NOMO-1 treated with DMSO at 0.1 percent for 48 hours (cell line): ENCODE data around the gene BHLHE41.

ENCODE experiments used
- DNase-seq: peaks from one replicate; lab custom pipeline; 2025; ENCODE audit not compliant: unreplicated experiment; lab: John Stamatoyannopoulos, UW

The BHLHE41 gene

DNA sequence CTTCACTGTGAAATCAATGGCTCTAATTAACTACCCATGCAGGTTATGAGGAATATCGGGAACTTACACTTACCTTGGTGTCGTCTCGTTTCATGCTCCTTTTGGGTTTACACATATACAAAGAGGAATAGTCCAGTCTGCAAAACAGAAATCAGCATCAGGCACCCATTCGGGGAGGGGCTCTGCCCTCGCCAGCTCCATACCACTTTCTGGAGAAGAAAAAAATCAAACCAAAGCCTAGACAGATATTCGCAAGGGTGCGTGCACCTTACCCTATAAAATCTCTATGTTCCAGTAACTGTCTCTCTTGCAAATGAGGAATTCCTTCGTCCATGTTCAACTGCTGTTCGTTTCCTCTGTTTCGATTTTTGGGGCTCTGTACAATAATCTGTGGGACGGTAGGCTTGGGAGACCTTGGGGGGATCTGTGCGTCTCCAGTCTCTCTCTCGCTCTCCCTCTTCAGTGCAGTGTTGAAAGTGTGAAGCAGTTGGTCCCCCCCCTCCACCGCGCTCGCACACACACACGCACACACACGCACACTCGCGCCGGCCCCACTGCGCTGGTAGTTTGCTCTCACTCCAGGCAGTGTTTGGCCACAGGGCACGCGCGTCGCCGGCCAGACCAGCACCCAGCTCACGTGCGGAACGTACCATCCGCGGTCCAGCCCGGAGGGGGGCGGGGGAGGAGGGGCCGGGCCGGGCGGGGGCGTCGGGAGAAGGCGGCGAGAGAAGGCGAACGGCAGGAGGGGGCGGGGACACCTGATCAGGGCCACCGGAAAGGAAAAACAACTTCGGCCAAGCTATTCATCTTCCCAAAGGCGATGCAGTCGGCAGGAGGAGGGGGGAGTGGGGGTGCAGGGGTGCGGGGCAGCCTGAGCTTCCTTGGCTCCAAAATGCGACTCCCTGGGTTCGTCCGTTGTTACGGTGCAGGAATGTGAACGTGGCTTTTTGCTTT, at the start of gene BHLHE41:
Gene BHLHE41 (minus strand): TSS at position 592 of the 954 bp plus-strand sequence. CDS start 258 bp downstream, at position 334.
- DNase-seq: no peak

- DNase-seq: no peak
Observed at GRCh38 chr12:26172946-26173552, 48.2 kb upstream of the BHLHE41 start.

DNA sequence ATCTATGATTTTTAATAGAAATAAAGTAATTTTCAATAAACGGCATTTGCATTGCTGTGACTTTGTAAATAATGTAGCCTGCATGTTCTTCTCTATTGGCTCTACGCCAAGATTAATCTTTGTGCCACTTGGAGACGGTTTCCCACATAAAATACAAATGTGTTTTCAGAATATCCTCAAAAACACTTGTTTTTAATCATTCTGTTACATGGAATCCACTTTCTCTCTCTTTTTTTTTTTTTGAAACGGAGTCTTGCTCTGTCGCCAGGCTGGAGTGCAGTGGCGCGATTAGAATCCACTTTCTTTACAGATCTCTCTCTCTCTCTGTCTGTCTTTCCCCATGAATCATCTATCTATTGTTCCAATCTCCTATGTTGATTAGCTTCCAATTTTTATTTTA, 47.7 kb upstream of the BHLHE41 start:
- DNase-seq: no peak

DNA sequence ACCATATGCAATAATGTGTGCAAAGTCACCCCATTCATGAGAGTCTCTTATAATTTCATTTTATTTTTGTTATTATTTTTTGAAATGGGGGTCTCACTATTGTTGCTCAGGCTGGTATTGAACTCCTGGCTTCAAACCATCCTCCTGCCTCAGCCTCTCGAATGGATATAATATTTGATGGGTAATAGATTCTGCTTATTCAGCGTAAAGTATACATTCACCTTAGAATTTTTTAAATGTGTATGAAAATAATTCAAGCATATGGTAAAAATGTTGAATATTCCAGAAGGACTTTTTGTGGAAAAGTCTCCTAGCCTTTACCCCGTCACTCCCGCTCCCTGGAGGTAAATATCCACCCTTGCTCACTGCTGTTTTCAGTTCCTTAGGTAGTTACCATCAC, 47.2 kb upstream of the BHLHE41 start:
- DNase-seq: no peak

DNA sequence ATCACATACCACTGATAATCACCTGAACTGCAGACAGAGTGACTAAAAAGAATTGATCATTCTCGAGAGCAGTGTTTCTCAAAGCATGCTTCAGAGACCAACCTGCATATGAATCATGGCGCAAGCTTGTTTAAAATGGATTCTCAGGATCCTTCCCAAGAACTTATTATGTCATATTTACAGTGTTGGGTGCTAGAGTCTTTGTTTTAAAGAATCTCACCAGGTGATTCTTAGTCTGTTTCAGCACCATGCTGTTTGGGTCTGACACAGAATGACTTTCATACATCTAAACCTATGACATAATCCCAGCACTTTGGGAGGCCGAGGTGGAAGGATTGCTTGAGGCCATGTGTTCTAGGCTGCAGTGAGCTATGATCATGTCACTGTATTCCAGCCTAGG, 39.3 kb upstream of the BHLHE41 start:
- DNase-seq: no peak

DNA sequence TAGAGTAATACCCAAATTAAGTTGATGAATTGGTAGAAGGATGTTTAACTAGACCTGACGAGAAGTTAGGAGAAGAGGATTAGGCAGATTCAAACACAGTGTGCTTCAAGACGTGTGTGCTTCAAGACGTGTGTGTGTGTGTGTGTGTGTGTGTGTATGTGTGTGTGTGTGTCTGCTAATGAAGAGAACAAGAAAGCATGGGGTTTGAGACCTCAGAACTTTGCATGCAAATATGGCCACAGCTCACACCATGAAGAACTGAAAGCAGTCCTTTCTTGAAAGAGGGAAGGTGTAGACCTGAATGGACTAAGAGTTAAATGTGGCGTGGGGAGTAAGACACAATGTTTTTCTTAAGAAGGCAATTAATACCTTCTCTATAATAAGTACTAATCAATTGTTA, 38.1 kb upstream of the BHLHE41 start:
- no peak for DNase-seq

- DNase-seq: no peak
Observed at GRCh38 chr12:26162174-26162573, 37.3 kb upstream of the BHLHE41 start.

GRCh38 chr12:26158078-26158764, 33.4 kb upstream of the BHLHE41 start:
- no peak for DNase-seq

GRCh38 chr12:26157001-26157400, 32.2 kb upstream of the BHLHE41 start:
- DNase-seq: no peak

DNA sequence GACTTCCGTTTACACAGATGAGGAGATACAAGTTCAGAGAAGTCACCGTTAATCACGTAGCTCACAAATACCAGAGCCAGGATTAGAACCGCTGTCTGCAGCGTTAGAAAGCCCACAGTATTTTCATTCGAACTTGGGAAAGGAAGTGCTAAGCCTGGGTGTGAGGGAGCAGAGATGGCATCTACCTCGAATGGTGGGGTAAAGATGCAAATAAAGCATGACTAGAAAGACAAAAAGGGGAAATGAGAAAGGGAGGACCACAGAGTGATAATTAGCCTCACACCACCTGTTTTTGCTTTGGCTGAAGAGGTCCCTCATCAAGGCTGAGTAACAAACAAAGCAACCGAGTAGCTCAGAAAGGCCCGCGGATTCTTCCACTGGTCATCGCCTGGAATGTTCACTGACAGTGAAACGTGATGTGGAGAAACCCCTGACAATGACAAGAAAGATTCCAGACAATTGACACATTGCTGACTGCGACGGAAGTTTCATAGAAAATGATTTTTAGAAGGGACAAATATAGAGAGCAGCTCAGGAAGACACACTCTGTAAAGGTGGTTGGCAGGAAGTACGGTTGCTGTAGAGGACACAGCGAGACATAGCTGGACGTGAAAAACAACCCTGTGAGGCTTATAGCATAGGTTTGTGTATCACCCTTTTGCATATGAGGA, 31.5 kb upstream of the BHLHE41 start:
- DNase-seq: peak; percentile 73

DNA sequence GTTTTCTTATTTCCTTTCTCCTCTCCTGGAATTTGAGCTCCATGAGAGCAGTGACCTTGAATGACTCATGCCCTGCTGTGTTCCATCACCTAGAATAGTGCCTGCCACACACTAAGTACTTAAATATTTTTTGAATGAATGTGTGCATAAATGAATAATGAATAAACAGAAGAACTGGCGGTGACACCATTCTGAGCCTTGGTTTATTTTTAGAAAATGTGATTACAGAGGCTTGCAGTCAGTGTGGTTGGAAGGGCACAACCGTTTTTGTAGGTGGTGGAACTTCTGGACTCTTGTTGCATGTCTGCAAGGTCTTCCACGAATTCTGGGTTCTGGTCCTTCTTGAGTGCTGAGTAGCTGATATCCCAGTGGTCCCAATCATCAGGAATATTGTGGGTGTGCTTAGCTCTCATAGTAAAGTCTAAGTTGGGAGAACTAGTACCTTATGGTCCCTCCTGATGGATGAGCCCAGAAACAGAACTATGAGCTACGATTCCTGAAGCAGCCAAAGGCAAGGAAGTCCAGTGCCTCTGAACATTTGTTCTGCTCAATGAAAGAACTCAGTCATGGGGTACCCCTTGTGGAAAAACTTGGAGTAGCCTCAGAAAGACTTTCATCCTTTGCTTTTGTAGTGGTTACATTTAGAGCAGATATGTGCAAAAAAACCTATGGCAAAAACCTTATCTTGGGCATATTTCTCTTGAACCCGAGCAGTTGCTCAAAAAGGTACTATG, 28.8 kb upstream of the BHLHE41 start:
- DNase-seq: no peak

GRCh38 chr12:26152507-26153102, 27.8 kb upstream of the BHLHE41 start:
- DNase-seq: no peak

DNA sequence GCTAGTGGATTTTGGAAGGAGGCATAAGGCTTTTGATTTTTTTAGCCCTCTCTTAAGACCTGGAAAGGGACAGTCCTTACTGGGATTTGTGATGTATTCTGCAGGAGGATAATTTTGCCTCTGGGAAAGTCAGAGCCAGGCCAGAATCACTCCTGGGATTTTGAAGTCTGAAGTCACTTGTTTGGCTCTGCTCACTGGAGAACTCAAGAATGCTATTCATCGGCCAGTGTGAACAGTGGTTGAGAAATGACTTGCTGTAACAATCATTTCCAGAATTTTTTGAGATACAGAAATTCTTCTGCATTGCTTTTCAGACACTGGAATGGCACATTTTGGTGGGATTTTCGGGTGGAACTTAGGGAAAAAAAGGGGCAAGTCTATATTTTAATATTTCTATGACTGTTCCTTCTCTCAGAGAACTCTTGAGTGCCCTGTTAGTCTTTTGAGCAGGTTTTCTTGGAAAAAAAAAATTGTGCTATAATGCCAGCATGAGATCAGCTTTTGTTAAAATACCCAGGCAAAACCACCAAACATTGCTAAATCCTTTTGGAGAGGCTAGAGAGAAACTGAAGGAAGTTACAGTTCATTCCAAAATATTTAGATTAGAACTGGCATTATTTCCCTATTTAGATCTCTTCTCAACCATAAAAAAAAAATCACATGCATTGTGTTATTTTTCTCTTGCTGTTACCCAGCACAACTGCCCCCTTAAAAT, 26.1 kb upstream of the BHLHE41 start:
- DNase-seq: no peak

GRCh38 chr12:26149968-26150500, 25.2 kb upstream of the BHLHE41 start:
- DNase-seq: peak; percentile 26

GRCh38 chr12:26148291-26148690, 23.5 kb upstream of the BHLHE41 start:
- no peak for DNase-seq

DNA sequence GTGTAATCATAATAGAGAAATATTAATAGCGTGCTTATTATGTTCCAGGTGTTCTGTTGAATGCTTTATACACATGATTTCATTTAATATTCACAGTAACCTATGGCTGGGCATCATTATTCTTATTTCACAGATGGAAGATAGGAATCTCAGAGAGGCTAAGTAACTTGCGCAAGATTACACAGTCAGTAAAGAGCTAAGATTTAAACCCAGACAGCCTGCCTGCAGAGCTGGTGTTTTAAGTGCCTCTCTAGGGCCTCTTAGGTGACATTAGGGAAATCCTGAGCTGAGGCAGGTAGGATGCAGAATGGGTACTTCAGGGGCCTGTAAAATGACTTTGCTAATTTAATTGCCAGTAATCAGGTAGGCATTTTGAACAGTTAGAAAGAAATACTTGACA, 18.5 kb upstream of the BHLHE41 start:
- DNase-seq: no peak

- DNase-seq: no peak
Observed at GRCh38 chr12:26138860-26139259, 14.0 kb upstream of the BHLHE41 start.

DNA sequence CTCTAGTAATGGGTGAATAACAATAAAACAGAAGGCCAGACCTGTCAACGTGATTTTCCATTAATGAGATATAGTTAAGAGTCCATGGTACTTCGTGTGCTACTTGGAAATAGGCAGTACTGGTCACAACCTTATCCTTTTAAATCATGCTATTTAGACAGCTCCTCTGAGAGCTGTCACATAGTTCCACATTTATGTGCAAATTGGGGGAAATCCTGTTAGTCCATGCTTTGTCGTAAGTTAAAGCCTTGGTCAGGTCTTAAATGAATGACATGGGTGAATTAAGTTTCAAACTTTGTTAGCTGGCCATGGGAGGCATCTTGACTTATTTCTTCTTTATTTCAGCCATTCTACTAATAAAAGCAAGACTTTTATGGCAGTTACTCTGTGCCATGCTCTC, 11.9 kb upstream of the BHLHE41 start:
- DNase-seq: no peak

GRCh38 chr12:26135571-26135970, 10.7 kb upstream of the BHLHE41 start:
- DNase-seq: no peak
